Measurements from ENCODE around the gene PARN. TPM values are rescaled to one million over a fixed set of nuclear protein-coding genes. Genes with fewer than 3 reads are reported as not detected.
A peak's percentile ranks its signal among the peaks of the same experiment; 100 is the strongest.

The PARN gene
- total RNA-seq, 1 experiment from 2014 or later = 56.2 TPM

GRCh38 chr16:14548933-14549788 lies 80.9 kb downstream of the PARN start:
- Histone ChIP-seq H2AK5ac (ENCODE audit: insufficient read length, low read length) (no peak overlapping the region), H3K4ac (ENCODE audit: low read depth, low read length) (no peak overlapping the region), H3K18ac (ENCODE audit: insufficient read length, low read depth, low read length) (no peak overlapping the region), H4K20me1 (ENCODE audit: control insufficient read depth, insufficient read depth, insufficient read length) (no peaks in the 10 kb centered on the region), H4K5ac (ENCODE audit: insufficient read length, low read depth, low read length) (no peak overlapping the region), H3K23me2 (ENCODE audit: insufficient read length, low read depth, low read length, poor library complexity, severe bottlenecking) (no peaks in the 10 kb centered on the region), H3K27ac (ENCODE audit: insufficient read length, low read depth, low read length) (peak overlapping the region; percentile 6), H3K79me2 (ENCODE audit: insufficient read depth, low read length) (no peaks in the 10 kb centered on the region), H3K14ac (ENCODE audit: insufficient read depth, low read length) (no peak overlapping the region), H3T11ph (ENCODE audit: low read length) (no peak overlapping the region), H3K4me1 (ENCODE audit: insufficient read depth, low read length) (peaks cover 4% of the 10 kb centered on the region; the same call in 1 of the 2 replicates), H2BK12ac (ENCODE audit: insufficient read length, low read depth, low read length) (no peak overlapping the region), H2AFZ (ENCODE audit: low read length) (no peak overlapping the region), H3K4me2 (ENCODE audit: insufficient read depth, insufficient read length, low read length) (no peak overlapping the region), H4K8ac (replicated peaks; ENCODE audit: insufficient read length, low read depth, low read length) (no peak overlapping the region), H2BK120ac (ENCODE audit: low read depth, low read length, poor library complexity, severe bottlenecking) (no peak overlapping the region), H3K56ac (ENCODE audit: insufficient read length, low read depth, low read length) (no peak overlapping the region), H2BK20ac (ENCODE audit: low read depth, low read length, poor library complexity, severe bottlenecking) (no peak overlapping the region), H2BK5ac (ENCODE audit: insufficient read length, low read length) (no peak overlapping the region), H3K23ac (ENCODE audit: insufficient read length, low read depth, low read length) (no peak overlapping the region), H2BK15ac (ENCODE audit: low read depth, low read length) (no peak overlapping the region), H3K9ac (ENCODE audit: extremely low read depth, insufficient read length, low read length) (no peak overlapping the region), H4K91ac (ENCODE audit: insufficient read length, low read depth, low read length) (no peak overlapping the region), H3K9me3 (ENCODE audit: control insufficient read depth, low read depth, low read length) (no peaks in the 10 kb centered on the region), H3K79me1 (ENCODE audit: insufficient read depth, low read depth, low read length, poor library complexity, severe bottlenecking) (no peaks in the 10 kb centered on the region), H3K27me3 (ENCODE audit: insufficient read depth, low read length) (no peaks in the 10 kb centered on the region)
- Mint-ChIP-seq H3K27me3 (ENCODE audit: low read depth) (no peaks in the 10 kb centered on the region), H3K36me3 (ENCODE audit: insufficient read depth in 1 of 3, low read depth in 3 of 3) (peaks cover 5 to 38% (median 18%) of the 10 kb centered on the region in 3 experiments; a peak in 6 of 7 replicates), H3K27ac (peak overlapping the region; percentile 33 to 72 (median 46); a peak in 5 of 7 replicates), H3K9me3 (no peaks in the 10 kb centered on the region), H3K4me3 (no peak overlapping the region; a peak in 1 of 5 replicates), H3K4me1 (peaks cover 19 to 24% of the 10 kb centered on the region in 2 experiments)
- WGBS (ENCODE audit: extremely low coverage, insufficient read length, low lambda C conversion rate) = no CpG with 5 or more reads among the region's 3 CpGs
- no peak for DNase-seq
- TF ChIP-seq CTCF (conservative IDR thresholded peaks at IDR 0.05) = no peak
